Liver (tissue), 9 donors: ENCODE results near the gene DCTN3. TPM values are rescaled to one million over a fixed set of nuclear protein-coding genes. Genes with fewer than 3 reads are reported as not detected.

ENCODE experiments used
- DNase-seq: peaks from one replicate; pipeline ENCODE4 v3.0.0-alpha.2; 2017; ENCODE audit warnings: low spot score
- H3K27ac ChIP-seq, 2 donors: one replicate each; pipeline ENCODE4 v1.7.0; 2013; ENCODE audit warnings: inconsistent platforms in 2 of 2, low read length in 2 of 2, control low read depth in 1 of 2, low read depth in 1 of 2, mild to moderate bottlenecking in 1 of 2
- H3K27me3 ChIP-seq, 4 donors: one replicate each; pipeline versions ENCODE4 v1.6.1 to v1.7.0; 2013; ENCODE audit warnings: low read length in 3 of 4, inconsistent platforms in 1 of 4, mild to moderate bottlenecking in 1 of 4, moderate library complexity in 1 of 4; ENCODE audit not compliant: control insufficient read depth in 4 of 4, insufficient read depth in 4 of 4
- H3K36me3 ChIP-seq, 4 donors: one replicate each; pipeline versions ENCODE4 v1.6.1 to v1.7.0; 2013; ENCODE audit warnings: low read length in 3 of 4, mild to moderate bottlenecking in 3 of 4, low read depth in 1 of 4, moderate library complexity in 1 of 4; ENCODE audit not compliant: control insufficient read depth in 4 of 4, insufficient read depth in 3 of 4
- H3K4me1 ChIP-seq, 4 donors: one replicate each; pipeline versions ENCODE4 v1.6.1 to v1.7.0; 2013; ENCODE audit warnings: low read length in 3 of 4, mild to moderate bottlenecking in 3 of 4, moderate library complexity in 1 of 4; ENCODE audit not compliant: control insufficient read depth in 4 of 4, insufficient read depth in 4 of 4
- H3K4me3 ChIP-seq, 3 donors: one replicate each; pipeline versions ENCODE4 v1.6.1 to v1.7.0; 2013; ENCODE audit warnings: low read length in 3 of 3, control low read depth in 1 of 3, low read depth in 1 of 3, mild to moderate bottlenecking in 1 of 3
- H3K9ac ChIP-seq, 2 donors: one replicate each; pipeline ENCODE4 v1.7.0; 2013; ENCODE audit warnings: low read length in 2 of 2, mild to moderate bottlenecking in 2 of 2, moderate library complexity in 2 of 2, control low read depth in 1 of 2, low read depth in 1 of 2
- H3K9me3 ChIP-seq, 4 donors: one replicate each; pipeline versions ENCODE4 v1.6.1 to v1.7.0; 2013; ENCODE audit warnings: low read length in 3 of 4; ENCODE audit not compliant: control insufficient read depth in 4 of 4
- HNF4A ChIP-seq, 2 donors: conservative IDR thresholded peaks; 2 replicates each; pipeline ENCODE4 v1.6.1; 2016; ENCODE audit warnings: antibody characterized with exemption in 2 of 2, mild to moderate bottlenecking in 2 of 2
- HNF4G ChIP-seq: IDR thresholded peaks from 2 replicates; pipeline ENCODE4 v1.6.1; 2016; ENCODE audit warnings: antibody characterized with exemption
- JUND ChIP-seq, 2 donors: IDR thresholded peaks; 2 replicates each; pipeline ENCODE4 v1.6.1; 2016; ENCODE audit warnings: antibody characterized with exemption in 2 of 2
- RAD21 ChIP-seq, 2 donors: IDR thresholded peaks; 2 replicates each; pipeline ENCODE4 v1.6.1; 2016; ENCODE audit warnings: antibody characterized with exemption in 2 of 2, mild to moderate bottlenecking in 2 of 2
- RXRA ChIP-seq, 2 donors: IDR thresholded peaks; 2 replicates each; pipeline ENCODE4 v1.6.1; 2017 to 2018; ENCODE audit warnings: antibody characterized with exemption in 2 of 2, mild to moderate bottlenecking in 1 of 2
- SP1 ChIP-seq: IDR thresholded peaks from 2 replicates; pipeline ENCODE4 v1.6.1; 2018; ENCODE audit warnings: antibody characterized with exemption, mild to moderate bottlenecking
- TAF1 ChIP-seq: conservative IDR thresholded peaks from 2 replicates; pipeline ENCODE4 v1.6.1; 2016; ENCODE audit warnings: antibody characterized with exemption, mild to moderate bottlenecking
- YY1 ChIP-seq: IDR thresholded peaks from 2 replicates; pipeline ENCODE4 v1.6.1; 2016; ENCODE audit warnings: antibody characterized with exemption, mild to moderate bottlenecking
- WGBS: extraction: QIAGEN DNeasy Blood & Tissue Kit; methylation state at CpG from one replicate; pipeline ENCODE4 v1.1.7; 2013; 5-methylcytosine and 5-hydroxymethylcytosine counted together
- polyA plus RNA-seq, 2 donors: library from polyadenylated mRNA; stranded (reverse) in 1 of 2; unstranded in 1 of 2; fragments of 200-250 nt in 1 of 2; fragments of >200 nt in 1 of 2; fragmentation: Nextera tagmentation in 1 of 2; extraction: Ambion mirVana in 1 of 2; gene quantifications; one replicate each; pipeline versions ENCODE4 v1.2.1 to v1.2.3, GENCODE V29; 2013 to 2015
- total RNA-seq, 2 donors: library from RNA; depleted of rRNA; stranded (reverse); fragments of >200 nt; gene quantifications; one replicate each; pipeline ENCODE4 v1.2.3, GENCODE V29; 2014
- TF ChIP-seq, protein P1 (sequence below): IDR thresholded peaks from 2 replicates; pipeline ENCODE4 v1.6.1; 2016; ENCODE audit warnings: antibody characterized with exemption
- TF ChIP-seq, protein P2 (sequence below): IDR thresholded peaks from 2 replicates; pipeline ENCODE4 v1.6.1; 2016; ENCODE audit warnings: antibody characterized with exemption, mild to moderate bottlenecking
- TF ChIP-seq, protein P3 (sequence below): fragments of 150-350 bp; IDR thresholded peaks from 2 replicates; pipeline ENCODE4 v1.5.1; 2017; ENCODE audit warnings: improper control_type of control experiment, low read depth, low read length; ENCODE audit not compliant: missing input control
- TF ChIP-seq, protein P4 (sequence below): IDR thresholded peaks from 2 replicates; pipeline ENCODE4 v1.6.1; 2016; ENCODE audit warnings: antibody characterized with exemption
- donor health status: healthy.
- donor health status: healthy.
- donor health status: healthy.
- donor health status: healthy.
- donor health status: healthy.

DCTN3 gene
- total and polyA plus RNA-seq, 4 donors: 24.9 to 51.9 (median 46.7) TPM

DNA sequence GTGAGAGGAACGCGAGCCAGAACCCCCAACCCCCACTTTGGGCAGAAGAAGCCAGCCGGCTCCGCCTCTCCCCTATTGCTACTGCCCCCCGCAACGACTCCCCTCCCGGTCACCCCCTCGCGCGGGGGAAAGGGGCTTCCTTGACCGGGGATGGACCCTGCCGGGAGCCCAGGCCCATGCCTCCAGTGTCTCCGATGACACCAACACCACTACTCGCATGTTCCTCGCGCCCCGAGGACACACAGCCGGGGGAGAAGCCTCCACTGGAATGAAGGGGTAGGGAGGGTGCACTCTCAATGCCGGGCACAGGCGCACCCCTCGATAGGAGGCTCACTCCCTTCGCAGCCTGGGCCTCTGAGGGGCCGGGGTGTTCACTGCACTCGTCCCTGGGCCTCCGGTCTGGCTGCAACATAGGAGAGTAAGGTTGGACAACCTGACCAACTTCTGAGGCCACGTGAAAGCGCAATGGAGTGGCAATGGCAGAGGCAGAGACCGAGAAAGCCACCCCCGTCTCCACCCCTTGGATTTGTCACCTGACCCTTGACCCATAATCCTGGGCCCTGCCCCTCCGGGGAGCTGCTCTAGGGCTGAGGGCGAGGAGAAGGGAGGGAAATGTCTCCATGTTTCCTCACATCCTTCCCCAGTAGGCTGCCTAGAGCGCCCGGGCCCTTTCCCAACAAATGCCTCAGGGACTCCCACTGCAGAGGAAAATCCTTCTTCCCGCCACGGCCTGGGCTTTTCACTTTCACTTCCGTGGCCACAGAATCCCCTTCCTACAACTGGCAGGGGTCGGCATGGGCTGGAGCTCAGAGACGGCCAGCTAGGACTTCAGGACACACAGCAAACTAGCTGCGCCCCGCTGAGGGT lies 29.7 kb downstream of the DCTN3 start:
- peak overlapping the region; percentile 30 to 56 (median 43) for H3K4me3 ChIP-seq
- peak overlapping the region; percentile 75 to 81 for H3K27ac ChIP-seq
- H3K27me3 ChIP-seq: peaks cover 0 to 2% (median 0%) of the 10 kb centered on the region in 4 donors
- H3K9ac ChIP-seq: peak overlapping the region in 1 of 2 donors; percentile 30
- TF ChIP-seq RXRA (IDR thresholded peaks at IDR 0.05) (peak in 1 of 2 donors; percentile 13), SP1 (peak; percentile 30)
- TF ChIP-seq, protein P1, sequence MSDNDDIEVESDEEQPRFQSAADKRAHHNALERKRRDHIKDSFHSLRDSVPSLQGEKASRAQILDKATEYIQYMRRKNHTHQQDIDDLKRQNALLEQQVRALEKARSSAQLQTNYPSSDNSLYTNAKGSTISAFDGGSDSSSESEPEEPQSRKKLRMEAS: no peak
- H3K9me3 ChIP-seq: no peaks in the 10 kb centered on the region
- 17% methylated on average over 40 of the region's 40 CpGs for WGBS
- H3K36me3 ChIP-seq: no peaks in the 10 kb centered on the region
- DNase-seq: no peak
- H3K4me1 ChIP-seq: peaks cover 22 to 65% (median 47%) of the 10 kb centered on the region in 4 donors

DNA sequence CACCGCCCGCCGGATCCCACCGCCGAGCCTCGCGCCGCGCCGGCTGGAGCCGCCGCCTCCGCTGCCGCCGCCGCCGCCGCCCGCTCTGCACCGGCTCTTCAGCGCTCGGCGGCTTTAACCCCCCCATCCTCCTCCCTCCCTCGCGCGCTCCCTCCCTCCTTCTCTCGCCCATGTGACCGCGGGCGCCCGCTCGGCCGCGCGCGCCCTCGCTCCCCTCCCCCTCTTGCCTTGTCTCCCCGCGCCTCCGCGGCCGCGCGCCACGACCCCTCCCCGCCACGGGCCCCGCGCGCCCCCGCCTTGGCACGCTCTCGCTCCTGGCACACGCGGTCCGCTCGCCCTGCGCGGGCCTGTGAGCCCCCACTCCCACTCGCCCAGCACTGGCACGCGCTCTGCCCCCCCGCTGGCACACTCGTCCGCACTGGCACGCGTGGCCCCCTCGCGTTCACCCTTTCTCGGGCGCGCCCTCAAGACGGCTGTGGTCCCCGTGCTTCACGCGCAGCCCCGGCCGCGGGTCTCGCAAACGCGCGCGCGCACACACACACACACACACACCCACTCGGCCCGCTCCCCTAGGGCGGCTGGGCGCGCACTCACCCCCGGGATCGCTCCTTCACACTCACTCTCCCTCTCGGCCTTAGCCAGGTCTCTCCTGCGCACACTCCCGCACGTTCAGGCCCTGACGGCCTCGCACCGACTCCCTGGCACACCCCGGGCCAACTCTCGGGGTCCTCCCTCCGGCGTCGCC lies 30.5 kb downstream of the DCTN3 start, which contains the start of gene CNTFR:
TSS of gene CNTFR (minus strand) at position 89 of the 745 bp plus-strand sequence. CDS start 20,743 bp downstream, outside the sequence.
- peak within 1 kb of the TSS in 1 of 2 donors; percentile 30 for H3K9ac ChIP-seq
- H3K27me3 ChIP-seq: peaks cover 0 to 2% (median 0%) of the 10 kb centered on the region in 4 donors
- H3K4me1 ChIP-seq: peaks cover 22 to 65% (median 46%) of the 10 kb centered on the region in 4 donors
- no peaks in the 10 kb centered on the region for H3K36me3 ChIP-seq
- no peak for TF ChIP-seq SP1
- no peaks in the 10 kb centered on the region for H3K9me3 ChIP-seq
- DNase-seq: no peak
- H3K27ac ChIP-seq: peak within 1 kb of the TSS; percentile 75 to 81
- WGBS: 2% methylated on average over 104 of the region's 104 CpGs
- peak within 1 kb of the TSS; percentile 9 to 56 (median 43) for H3K4me3 ChIP-seq

DNA sequence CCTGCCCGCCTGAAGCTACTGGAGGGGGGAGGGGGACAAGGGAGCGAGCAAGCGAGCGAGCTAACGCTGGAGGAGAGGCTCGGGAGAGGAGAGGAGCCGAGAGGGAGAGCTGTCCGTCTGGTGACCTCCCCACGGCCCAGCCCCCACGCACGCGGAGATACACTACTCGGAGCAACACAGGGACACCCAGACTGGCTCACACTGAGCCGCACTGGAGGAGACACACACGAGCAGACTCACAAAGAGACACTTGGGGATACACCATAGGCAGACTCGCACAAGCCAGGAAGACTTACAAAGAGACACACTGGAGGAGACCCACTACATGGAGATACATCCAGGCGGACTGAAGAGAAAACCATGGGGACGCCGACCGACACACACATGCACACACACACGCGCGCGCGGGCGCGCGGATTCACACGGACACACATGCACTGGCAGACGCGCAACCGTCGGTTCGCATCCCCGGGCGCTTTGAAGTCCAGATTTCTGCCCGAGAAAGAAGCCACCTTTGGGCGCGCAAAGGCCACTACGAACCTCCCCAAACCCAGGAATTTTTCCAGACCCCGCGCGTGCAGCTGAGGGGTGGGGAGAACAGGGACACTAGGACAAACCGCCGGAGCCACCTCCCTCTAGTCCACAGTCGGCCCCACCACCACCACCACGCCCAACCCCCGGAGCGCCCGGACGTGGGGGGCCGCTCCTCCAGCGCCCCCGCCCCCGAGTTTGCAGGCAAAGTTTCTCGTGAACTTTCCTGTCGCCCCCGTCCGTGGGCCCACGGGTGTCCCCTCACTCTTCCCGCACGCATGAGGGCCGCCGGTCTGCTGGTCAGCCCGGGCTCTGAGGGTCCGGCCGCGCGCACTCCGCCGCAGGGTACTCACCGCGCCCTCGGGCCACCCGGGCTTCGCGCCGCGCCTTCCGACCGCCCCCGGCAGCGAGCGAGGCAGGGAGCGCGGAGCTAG lies 31.3 kb downstream of the DCTN3 start:
- Histone ChIP-seq H3K27me3 (peaks cover 0 to 2% (median 0%) of the 10 kb centered on the region in 4 donors), H3K4me3 (peak overlapping the region; percentile 9 to 56 (median 31)), H3K36me3 (no peaks in the 10 kb centered on the region), H3K27ac (no peak overlapping the region), H3K9me3 (no peaks in the 10 kb centered on the region), H3K9ac (no peak overlapping the region), H3K4me1 (peaks cover 22 to 57% (median 40%) of the 10 kb centered on the region in 4 donors)
- no peak for DNase-seq
- WGBS: 8% methylated on average over 86 of the region's 86 CpGs
- TF ChIP-seq JUND (IDR thresholded peaks at IDR 0.05) (no peak), RAD21 (IDR thresholded peaks at IDR 0.05) (no peak), TAF1 (no peak), HNF4G (no peak), YY1 (no peak), HNF4A (conservative IDR thresholded peaks at IDR 0.05) (no peak)
- TF ChIP-seq, protein P2, sequence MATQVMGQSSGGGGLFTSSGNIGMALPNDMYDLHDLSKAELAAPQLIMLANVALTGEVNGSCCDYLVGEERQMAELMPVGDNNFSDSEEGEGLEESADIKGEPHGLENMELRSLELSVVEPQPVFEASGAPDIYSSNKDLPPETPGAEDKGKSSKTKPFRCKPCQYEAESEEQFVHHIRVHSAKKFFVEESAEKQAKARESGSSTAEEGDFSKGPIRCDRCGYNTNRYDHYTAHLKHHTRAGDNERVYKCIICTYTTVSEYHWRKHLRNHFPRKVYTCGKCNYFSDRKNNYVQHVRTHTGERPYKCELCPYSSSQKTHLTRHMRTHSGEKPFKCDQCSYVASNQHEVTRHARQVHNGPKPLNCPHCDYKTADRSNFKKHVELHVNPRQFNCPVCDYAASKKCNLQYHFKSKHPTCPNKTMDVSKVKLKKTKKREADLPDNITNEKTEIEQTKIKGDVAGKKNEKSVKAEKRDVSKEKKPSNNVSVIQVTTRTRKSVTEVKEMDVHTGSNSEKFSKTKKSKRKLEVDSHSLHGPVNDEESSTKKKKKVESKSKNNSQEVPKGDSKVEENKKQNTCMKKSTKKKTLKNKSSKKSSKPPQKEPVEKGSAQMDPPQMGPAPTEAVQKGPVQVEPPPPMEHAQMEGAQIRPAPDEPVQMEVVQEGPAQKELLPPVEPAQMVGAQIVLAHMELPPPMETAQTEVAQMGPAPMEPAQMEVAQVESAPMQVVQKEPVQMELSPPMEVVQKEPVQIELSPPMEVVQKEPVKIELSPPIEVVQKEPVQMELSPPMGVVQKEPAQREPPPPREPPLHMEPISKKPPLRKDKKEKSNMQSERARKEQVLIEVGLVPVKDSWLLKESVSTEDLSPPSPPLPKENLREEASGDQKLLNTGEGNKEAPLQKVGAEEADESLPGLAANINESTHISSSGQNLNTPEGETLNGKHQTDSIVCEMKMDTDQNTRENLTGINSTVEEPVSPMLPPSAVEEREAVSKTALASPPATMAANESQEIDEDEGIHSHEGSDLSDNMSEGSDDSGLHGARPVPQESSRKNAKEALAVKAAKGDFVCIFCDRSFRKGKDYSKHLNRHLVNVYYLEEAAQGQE: no peak
- TF ChIP-seq, protein P3, sequence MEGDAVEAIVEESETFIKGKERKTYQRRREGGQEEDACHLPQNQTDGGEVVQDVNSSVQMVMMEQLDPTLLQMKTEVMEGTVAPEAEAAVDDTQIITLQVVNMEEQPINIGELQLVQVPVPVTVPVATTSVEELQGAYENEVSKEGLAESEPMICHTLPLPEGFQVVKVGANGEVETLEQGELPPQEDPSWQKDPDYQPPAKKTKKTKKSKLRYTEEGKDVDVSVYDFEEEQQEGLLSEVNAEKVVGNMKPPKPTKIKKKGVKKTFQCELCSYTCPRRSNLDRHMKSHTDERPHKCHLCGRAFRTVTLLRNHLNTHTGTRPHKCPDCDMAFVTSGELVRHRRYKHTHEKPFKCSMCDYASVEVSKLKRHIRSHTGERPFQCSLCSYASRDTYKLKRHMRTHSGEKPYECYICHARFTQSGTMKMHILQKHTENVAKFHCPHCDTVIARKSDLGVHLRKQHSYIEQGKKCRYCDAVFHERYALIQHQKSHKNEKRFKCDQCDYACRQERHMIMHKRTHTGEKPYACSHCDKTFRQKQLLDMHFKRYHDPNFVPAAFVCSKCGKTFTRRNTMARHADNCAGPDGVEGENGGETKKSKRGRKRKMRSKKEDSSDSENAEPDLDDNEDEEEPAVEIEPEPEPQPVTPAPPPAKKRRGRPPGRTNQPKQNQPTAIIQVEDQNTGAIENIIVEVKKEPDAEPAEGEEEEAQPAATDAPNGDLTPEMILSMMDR: no peak
- TF ChIP-seq, protein P1: no peak
- TF ChIP-seq, protein P4, sequence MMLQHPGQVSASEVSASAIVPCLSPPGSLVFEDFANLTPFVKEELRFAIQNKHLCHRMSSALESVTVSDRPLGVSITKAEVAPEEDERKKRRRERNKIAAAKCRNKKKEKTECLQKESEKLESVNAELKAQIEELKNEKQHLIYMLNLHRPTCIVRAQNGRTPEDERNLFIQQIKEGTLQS: no peak
